GM12878 (cell line): ENCODE results near the gene SPATA25. TPM values are rescaled to one million over a fixed set of nuclear protein-coding genes. Genes with fewer than 3 reads are reported as not detected.

ENCODE experiments used
- ATF3 ChIP-seq: IDR thresholded peaks from 2 replicates; pipeline ENCODE4 v1.6.1; 2011; ENCODE audit warnings: low read depth, mild to moderate bottlenecking, low read length, moderate library complexity, borderline replicate concordance; ENCODE audit errors: extremely low read depth
- BCL11A ChIP-seq: IDR thresholded peaks from 2 replicates; pipeline ENCODE4 v1.6.1; 2011; ENCODE audit warnings: low read depth, low read length
- BHLHE40 ChIP-seq, 2 experiments: fragments of 450-650 bp in 1 of 2; IDR thresholded peaks; 2 replicates each; pipeline ENCODE4 v1.6.1; 2011 to 2017; ENCODE audit warnings: low read depth in 2 of 2, borderline replicate concordance in 1 of 2, improper control_type of control experiment in 1 of 2, low read length in 1 of 2, mild to moderate bottlenecking in 1 of 2
- BRCA1 ChIP-seq: IDR thresholded peaks from 2 replicates; pipeline ENCODE4 v1.6.1; 2011; ENCODE audit warnings: low read depth, low read length, improper control_type of control experiment
- CREB1 ChIP-seq: IDR thresholded peaks from 2 replicates; pipeline ENCODE4 v1.6.1; 2012; ENCODE audit warnings: low read depth, mild to moderate bottlenecking, inconsistent platforms
- DPF2 ChIP-seq: fragments of 450-650 bp; IDR thresholded peaks from 2 replicates; pipeline ENCODE4 v1.6.1; 2017; ENCODE audit warnings: mild to moderate bottlenecking
- EP300 ChIP-seq, 2 experiments: fragments of 150-350 bp in 1 of 2; IDR thresholded peaks; 2 replicates each; pipeline ENCODE4 v1.6.1; 2011 to 2012; ENCODE audit warnings: low read depth in 2 of 2, low read length in 2 of 2, borderline replicate concordance in 1 of 2, improper control_type of control experiment in 1 of 2, inconsistent platforms in 1 of 2; ENCODE audit not compliant: control insufficient read depth in 1 of 2
- ETV6 ChIP-seq, 2 experiments: fragments of 450-650 bp in 1 of 2; IDR thresholded peaks in 1 of 2; conservative IDR thresholded peaks in 1 of 2; 2 replicates each; pipeline ENCODE4 v1.6.1; 2014; ENCODE audit warnings: antibody characterized with exemption in 1 of 2, borderline replicate concordance in 1 of 2, low read depth in 1 of 2, mild to moderate bottlenecking in 1 of 2, moderate library complexity in 1 of 2
- IKZF2 ChIP-seq, 2 experiments: fragments of 450-650 bp; IDR thresholded peaks; 2 replicates each; pipeline ENCODE4 v1.6.1; 2017; ENCODE audit warnings: mild to moderate bottlenecking in 2 of 2, moderate library complexity in 2 of 2
- KDM1A ChIP-seq: fragments of 200-600 bp; sonication (generic); IDR thresholded peaks from 2 replicates; pipeline ENCODE4 v1.6.1; 2016; ENCODE audit warnings: borderline replicate concordance
- NBN ChIP-seq: fragments of 450-650 bp; IDR thresholded peaks from 2 replicates; pipeline ENCODE4 v1.6.1; 2016
- NFYA ChIP-seq: IDR thresholded peaks from 2 replicates; pipeline ENCODE4 v1.6.1; 2011; ENCODE audit warnings: low read depth, mild to moderate bottlenecking, low read length, improper control_type of control experiment, borderline replicate concordance
- PML ChIP-seq: IDR thresholded peaks from 2 replicates; pipeline ENCODE4 v1.6.1; 2012; ENCODE audit warnings: low read length, inconsistent platforms
- RAD21 ChIP-seq: IDR thresholded peaks from 2 replicates; pipeline ENCODE4 v1.6.1; 2011; ENCODE audit warnings: mild to moderate bottlenecking, low read depth, low read length, moderate library complexity; ENCODE audit not compliant: insufficient read depth
- RCOR1 ChIP-seq: conservative IDR thresholded peaks from 2 replicates; pipeline ENCODE4 v1.6.1; 2012; ENCODE audit warnings: low read depth, low read length, improper control_type of control experiment
- SIN3A ChIP-seq: IDR thresholded peaks from 2 replicates; pipeline ENCODE4 v1.6.1; 2012; ENCODE audit warnings: low read depth, low read length, improper control_type of control experiment
- SMARCA5 ChIP-seq: fragments of 450-650 bp; IDR thresholded peaks from 2 replicates; pipeline ENCODE4 v1.6.1; 2017; ENCODE audit warnings: mild to moderate bottlenecking
- SREBF1 ChIP-seq: IDR thresholded peaks from 2 replicates; pipeline ENCODE4 v1.6.1; 2012; ENCODE audit warnings: mild to moderate bottlenecking, low read length
- TCF12 ChIP-seq: IDR thresholded peaks from 2 replicates; pipeline ENCODE4 v1.6.1; 2011; ENCODE audit warnings: low read depth, mild to moderate bottlenecking, low read length
- TCF3 ChIP-seq: IDR thresholded peaks from 2 replicates; pipeline ENCODE4 v1.6.1; 2012; ENCODE audit warnings: low read depth, mild to moderate bottlenecking, low read length, borderline replicate concordance; ENCODE audit not compliant: insufficient read depth
- TCF7 ChIP-seq: IDR thresholded peaks from 2 replicates; pipeline ENCODE4 v1.6.1; 2014; ENCODE audit warnings: antibody characterized with exemption, borderline replicate concordance
- WRNIP1 ChIP-seq: IDR thresholded peaks from 2 replicates; pipeline ENCODE4 v1.6.1; 2011; ENCODE audit warnings: low read depth, low read length, improper control_type of control experiment, borderline replicate concordance
- YY1 ChIP-seq: IDR thresholded peaks from 2 replicates; pipeline ENCODE4 v1.6.1; 2011; ENCODE audit warnings: low read depth, mild to moderate bottlenecking, low read length
- ZBED1 ChIP-seq: IDR thresholded peaks from 2 replicates; pipeline ENCODE4 v1.6.1; 2016; ENCODE audit warnings: borderline replicate concordance
- ZZZ3 ChIP-seq: IDR thresholded peaks from 2 replicates; pipeline ENCODE4 v1.6.1; 2011; ENCODE audit warnings: low read depth; ENCODE audit not compliant: control insufficient read depth, insufficient read length
- polyA plus RNA-seq, 11 experiments: library from polyadenylated mRNA; depleted of rRNA in 4 of 11; unstranded in 6 of 11; stranded (reverse) in 5 of 11; fragments of >200 nt; fragmentation: Nextera tagmentation in 4 of 11; fragmentation: Illumina TruSeq in 1 of 11; extraction: Ambion mirVana in 4 of 11; extraction: Trizol in 1 of 11; gene quantifications; 1 replicate in 1 of 11; 2 replicates in 10 of 11; pipeline versions ENCODE4 v1.2.1 to v1.2.3, GENCODE V29; 2011 to 2016; ENCODE audit warnings: inconsistent platforms in 2 of 11, missing spikeins in 2 of 11, low read depth in 1 of 11
- total RNA-seq, 4 experiments: library from RNA; depleted of rRNA in 3 of 4; stranded (reverse); fragments of >200 nt in 3 of 4; fragmentation: Illumina TruSeq in 1 of 4; extraction: Trizol in 1 of 4; gene quantifications; 2 replicates each; pipeline versions ENCODE4 v1.2.1 to v1.2.3, GENCODE V29; 2013 to 2021
- TF ChIP-seq, protein P1 (sequence below): fragments of 150-350 bp; IDR thresholded peaks from 2 replicates; pipeline ENCODE4 v1.6.1; 2016; ENCODE audit warnings: low read depth, low read length
- TF ChIP-seq, protein P2 (sequence below): IDR thresholded peaks from 2 replicates; pipeline ENCODE4 v1.6.1; 2011; ENCODE audit warnings: low read depth, low read length, improper control_type of control experiment, borderline replicate concordance

The SPATA25 gene
- total and polyA plus RNA-seq, 10 of the 15 experiments (the other 5 are each of a cell fraction or from before 2014, with no cell fraction given), result 0.28 to 2.9 (median 1.3) TPM; not detected in 3

DNA sequence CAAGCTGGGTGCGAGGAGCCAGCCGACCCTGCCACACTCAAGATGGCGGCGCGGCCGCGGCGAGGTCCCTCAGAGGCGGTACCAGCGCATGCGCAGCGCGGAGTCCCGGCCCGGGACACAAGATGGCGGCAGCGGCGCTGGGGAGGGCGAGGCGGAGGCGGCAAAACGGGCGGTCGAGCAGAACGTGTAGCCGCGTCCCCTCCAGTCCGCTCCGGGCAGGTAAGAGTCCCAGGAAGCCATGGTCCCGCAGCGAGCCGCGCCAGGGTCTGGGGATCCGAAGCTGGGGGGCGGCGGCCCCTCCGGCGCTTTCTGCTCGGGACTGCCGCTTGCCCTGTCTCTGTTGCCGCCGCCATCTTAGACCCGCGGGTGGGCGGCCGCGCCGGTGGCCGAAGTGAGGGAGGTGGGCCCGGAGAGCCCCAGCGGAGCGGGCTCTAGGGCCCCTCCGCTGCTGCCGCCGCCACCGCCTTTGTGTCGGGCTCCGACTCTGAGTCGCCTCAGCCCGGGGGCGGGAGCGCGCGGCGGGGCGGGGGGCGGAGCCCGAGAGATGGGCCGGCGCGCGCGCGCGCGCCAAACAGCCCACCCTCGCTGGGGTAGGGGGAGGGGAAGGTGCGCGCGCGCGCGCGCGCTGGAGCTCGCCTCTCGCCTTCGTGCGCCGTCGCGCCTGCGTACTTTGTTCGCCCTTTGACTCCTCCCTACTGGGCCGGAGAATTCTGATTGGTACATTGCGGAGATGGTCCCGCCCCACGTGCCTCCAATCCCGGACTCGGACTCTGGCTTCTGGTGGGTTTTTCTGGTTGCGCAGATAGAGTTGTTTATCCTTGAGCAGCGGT lies 47.4 kb upstream of the SPATA25 start, which contains the start of gene PCIF1 (continued):
- TF ChIP-seq, protein P1, sequence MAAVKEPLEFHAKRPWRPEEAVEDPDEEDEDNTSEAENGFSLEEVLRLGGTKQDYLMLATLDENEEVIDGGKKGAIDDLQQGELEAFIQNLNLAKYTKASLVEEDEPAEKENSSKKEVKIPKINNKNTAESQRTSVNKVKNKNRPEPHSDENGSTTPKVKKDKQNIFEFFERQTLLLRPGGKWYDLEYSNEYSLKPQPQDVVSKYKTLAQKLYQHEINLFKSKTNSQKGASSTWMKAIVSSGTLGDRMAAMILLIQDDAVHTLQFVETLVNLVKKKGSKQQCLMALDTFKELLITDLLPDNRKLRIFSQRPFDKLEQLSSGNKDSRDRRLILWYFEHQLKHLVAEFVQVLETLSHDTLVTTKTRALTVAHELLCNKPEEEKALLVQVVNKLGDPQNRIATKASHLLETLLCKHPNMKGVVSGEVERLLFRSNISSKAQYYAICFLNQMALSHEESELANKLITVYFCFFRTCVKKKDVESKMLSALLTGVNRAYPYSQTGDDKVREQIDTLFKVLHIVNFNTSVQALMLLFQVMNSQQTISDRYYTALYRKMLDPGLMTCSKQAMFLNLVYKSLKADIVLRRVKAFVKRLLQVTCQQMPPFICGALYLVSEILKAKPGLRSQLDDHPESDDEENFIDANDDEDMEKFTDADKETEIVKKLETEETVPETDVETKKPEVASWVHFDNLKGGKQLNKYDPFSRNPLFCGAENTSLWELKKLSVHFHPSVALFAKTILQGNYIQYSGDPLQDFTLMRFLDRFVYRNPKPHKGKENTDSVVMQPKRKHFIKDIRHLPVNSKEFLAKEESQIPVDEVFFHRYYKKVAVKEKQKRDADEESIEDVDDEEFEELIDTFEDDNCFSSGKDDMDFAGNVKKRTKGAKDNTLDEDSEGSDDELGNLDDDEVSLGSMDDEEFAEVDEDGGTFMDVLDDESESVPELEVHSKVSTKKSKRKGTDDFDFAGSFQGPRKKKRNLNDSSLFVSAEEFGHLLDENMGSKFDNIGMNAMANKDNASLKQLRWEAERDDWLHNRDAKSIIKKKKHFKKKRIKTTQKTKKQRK, result no peak
- TF ChIP-seq ZZZ3 (no peak), NFYA (no peak), SMARCA5 (peak; percentile 92), CREB1 (no peak; the same call in none of the 2 replicates), ZBED1 (no peak; the same call in 1 of the 2 replicates), RCOR1 (0 out of 2 replicates have a peak, but pooled peaks have one; percentile 8), KDM1A (no peak), EP300 (IDR thresholded peaks at IDR 0.05; ENCODE audit: borderline replicate concordance in 1 of 2, control insufficient read depth in 1 of 2, low read depth in 2 of 2, low read length in 2 of 2) (no peak), YY1 (peak; percentile 98), TCF12 (peak; percentile 43; the same call in 1 of the 2 replicates), BRCA1 (no peak), PML (peak; percentile 94), WRNIP1 (no peak), TCF7 (no peak), ATF3 (peak; percentile 45; the same call in 1 of the 2 replicates), NBN (peak; percentile 52; the same call in 1 of the 2 replicates), BCL11A (no peak), RAD21 (no peak), SIN3A (0 out of 2 replicates have a peak, but pooled peaks have one; percentile 41), ETV6 (conservative IDR thresholded peaks at IDR 0.05 in 1 of 2, IDR thresholded peaks at IDR 0.05 in 1 of 2; ENCODE audit: borderline replicate concordance in 1 of 2, low read depth in 1 of 2) (no peak), DPF2 (peak; percentile 87), BHLHE40 (IDR thresholded peaks at IDR 0.05; ENCODE audit: borderline replicate concordance in 1 of 2, low read depth in 2 of 2, low read length in 1 of 2) (peak in 1 of 2 experiments; percentile 36; a peak in 1 of 4 replicates), TCF3 (no peak), SREBF1 (no peak), IKZF2 (IDR thresholded peaks at IDR 0.05) (no peak)
- TF ChIP-seq, protein P2, sequence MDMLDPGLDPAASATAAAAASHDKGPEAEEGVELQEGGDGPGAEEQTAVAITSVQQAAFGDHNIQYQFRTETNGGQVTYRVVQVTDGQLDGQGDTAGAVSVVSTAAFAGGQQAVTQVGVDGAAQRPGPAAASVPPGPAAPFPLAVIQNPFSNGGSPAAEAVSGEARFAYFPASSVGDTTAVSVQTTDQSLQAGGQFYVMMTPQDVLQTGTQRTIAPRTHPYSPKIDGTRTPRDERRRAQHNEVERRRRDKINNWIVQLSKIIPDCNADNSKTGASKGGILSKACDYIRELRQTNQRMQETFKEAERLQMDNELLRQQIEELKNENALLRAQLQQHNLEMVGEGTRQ, result peak; percentile 79
